Stimulated activated CD8-positive, alpha-beta memory T cell treated with anti-CD3 and anti-CD28 coated beads, Interleukin-15, amount 100 ng/mL, for 24 hours (primary cell): ENCODE measurements around the gene LYSMD4.
"Not testable (repeated sequence)": the region's sequence is repeated elsewhere in the genome, so short reads cannot be mapped to it uniquely, and the experiment has no call there.

Experiments
- DNase-seq: peaks from one replicate; pipeline ENCODE4 v3.0.0-alpha.2; 2020; ENCODE audit warnings: low read depth

The LYSMD4 gene

GRCh38 chr15:99733268-99734039 lies at the start of gene LYSMD4:
LYSMD4 (minus strand) TSS chr15:99733437; CDS start chr15:99731999, 1,438 bp downstream.
- DNase-seq = peak; percentile 98

GRCh38 chr15:99782029-99782428 lies 48.8 kb upstream of the LYSMD4 start:
- DNase-seq = not testable (repeated sequence)

GRCh38 chr15:99777144-99777543 lies 43.9 kb upstream of the LYSMD4 start:
- DNase-seq = no peak

- DNase-seq = no peak
These were observed 31.3 kb upstream of the LYSMD4 start for GRCh38 chr15:99764522-99764921.

- DNase-seq = no peak
These were observed 30.6 kb upstream of the LYSMD4 start for GRCh38 chr15:99763827-99764226.

- DNase-seq = no peak
These were observed 29.1 kb upstream of the LYSMD4 start for GRCh38 chr15:99762288-99762687.

- DNase-seq = no peak
These were observed 22.6 kb upstream of the LYSMD4 start for GRCh38 chr15:99755692-99756409.

- no peak for DNase-seq
These were observed 19.8 kb upstream of the LYSMD4 start for GRCh38 chr15:99753066-99753465.

GRCh38 chr15:99752556-99752955 lies 19.3 kb upstream of the LYSMD4 start:
- no peak for DNase-seq

GRCh38 chr15:99750326-99750725 lies 17.1 kb upstream of the LYSMD4 start:
- not testable (repeated sequence) for DNase-seq

- DNase-seq = no peak
These were observed 16.1 kb upstream of the LYSMD4 start for GRCh38 chr15:99749386-99749785.

GRCh38 chr15:99745370-99746086 lies 12.3 kb upstream of the LYSMD4 start:
- no peak for DNase-seq

- no peak for DNase-seq
These were observed 10.9 kb upstream of the LYSMD4 start for GRCh38 chr15:99744142-99744541.

GRCh38 chr15:99741835-99742234 lies 8.6 kb upstream of the LYSMD4 start:
- DNase-seq = no peak

GRCh38 chr15:99738021-99738847 lies 5.0 kb upstream of the LYSMD4 start:
- no peak for DNase-seq

- DNase-seq = no peak
These were observed 3.5 kb upstream of the LYSMD4 start for GRCh38 chr15:99736702-99737101.

GRCh38 chr15:99735868-99736267 lies 2.6 kb upstream of the LYSMD4 start:
- DNase-seq = no peak

GRCh38 chr15:99734575-99734974 lies 1.3 kb upstream of the LYSMD4 start:
- no peak for DNase-seq

- DNase-seq = not testable (repeated sequence)
These were observed 729 bp upstream of the LYSMD4 start for GRCh38 chr15:99734040-99734291.

- DNase-seq = no peak
These were observed 428 bp downstream of the LYSMD4 start for GRCh38 chr15:99732751-99733267.

- DNase-seq = no peak
These were observed 1.0 kb downstream of the LYSMD4 start for GRCh38 chr15:99732124-99732750.
